T follicular helper cell (primary cell): Measurements from ENCODE around the gene TMEM235.
"Not testable (repeated sequence)": the region's sequence is repeated elsewhere in the genome, so short reads cannot be mapped to it uniquely, and the experiment has no call there.

Experiments
- DNase-seq: peaks from one replicate; pipeline ENCODE4 v3.0.0-alpha.2; 2020; ENCODE audit warnings: low read depth

The TMEM235 gene

GRCh38 chr17:78219396-78220150 lies 11.9 kb upstream of the TMEM235 start:
- no peak for DNase-seq

GRCh38 chr17:78223061-78223460 lies 8.4 kb upstream of the TMEM235 start:
- no peak for DNase-seq

GRCh38 chr17:78223765-78224164 lies 7.7 kb upstream of the TMEM235 start:
- no peak for DNase-seq

GRCh38 chr17:78224231-78225087 lies 7.0 kb upstream of the TMEM235 start:
- no peak for DNase-seq

GRCh38 chr17:78225088-78225865 lies 6.2 kb upstream of the TMEM235 start:
- no peak for DNase-seq

GRCh38 chr17:78226055-78226758 lies 5.2 kb upstream of the TMEM235 start:
- no peak for DNase-seq

- DNase-seq, result no peak
Observed at GRCh38 chr17:78226759-78227454, 4.5 kb upstream of the TMEM235 start.

GRCh38 chr17:78227455-78227916 lies 3.9 kb upstream of the TMEM235 start:
- DNase-seq, result no peak

- DNase-seq, result no peak
Observed at GRCh38 chr17:78228176-78228575, 3.3 kb upstream of the TMEM235 start.

- DNase-seq, result no peak
Observed at GRCh38 chr17:78230252-78230962, 1.0 kb upstream of the TMEM235 start.

GRCh38 chr17:78231991-78232858 lies 794 bp downstream of the TMEM235 start:
- no peak for DNase-seq

- DNase-seq, result no peak
Observed at GRCh38 chr17:78232859-78233173, 1.4 kb downstream of the TMEM235 start.

- no peak for DNase-seq
Observed at GRCh38 chr17:78233678-78234077, 2.2 kb downstream of the TMEM235 start.

GRCh38 chr17:78234261-78234865 lies 2.9 kb downstream of the TMEM235 start:
- DNase-seq, result no peak

- not testable (repeated sequence) for DNase-seq
Observed at GRCh38 chr17:78235022-78235421, 3.6 kb downstream of the TMEM235 start.

- DNase-seq, result no peak
Observed at GRCh38 chr17:78235885-78236284, 4.5 kb downstream of the TMEM235 start.

- DNase-seq, result no peak
Observed at GRCh38 chr17:78236362-78237127, 5.1 kb downstream of the TMEM235 start.

- DNase-seq, result no peak
Observed at GRCh38 chr17:78237401-78238012, 6.1 kb downstream of the TMEM235 start.
